SJSA1 (cell line): ENCODE data around the gene HIVEP3. TPM values are rescaled to one million over a fixed set of nuclear protein-coding genes. Genes with fewer than 3 reads are reported as not detected.
A peak's percentile ranks its signal among the peaks of the same experiment; 100 is the strongest.
"Not testable (repeated sequence)": the region's sequence is repeated elsewhere in the genome, so short reads cannot be mapped to it uniquely, and the experiment has no call there.

Source experiments
- DNase-seq, 2 experiments: peaks; one replicate each; pipeline ENCODE4 v3.0.0-alpha.2; 2015 to 2020; ENCODE audit warnings: low spot score in 2 of 2, low read depth in 1 of 2
- H3K27ac ChIP-seq: fragments of 250-450 bp; sonication (Bioruptor Pico); 2 replicates; pipeline ENCODE4 v1.5.1; 2020; ENCODE audit warnings: mild to moderate bottlenecking, moderate library complexity
- H3K27me3 ChIP-seq: fragments of 250-450 bp; sonication (Bioruptor Pico); replicated peaks from 2 replicates; pipeline ENCODE4 v1.5.1; 2020; ENCODE audit warnings: mild to moderate bottlenecking, moderate library complexity
- H3K36me3 ChIP-seq: fragments of 250-450 bp; sonication (Bioruptor Pico); 2 replicates; pipeline ENCODE4 v1.5.1; 2020; ENCODE audit warnings: mild to moderate bottlenecking
- H3K4me1 ChIP-seq: fragments of 250-450 bp; sonication (Bioruptor Pico); replicated peaks from 2 replicates; pipeline ENCODE4 v1.6.1; 2021; ENCODE audit warnings: mild to moderate bottlenecking
- H3K4me3 ChIP-seq: fragments of 250-450 bp; sonication (Bioruptor Pico); 2 replicates; pipeline ENCODE4 v1.5.1; 2020; ENCODE audit warnings: mild to moderate bottlenecking
- H3K9me3 ChIP-seq: fragments of 250-450 bp; sonication (Bioruptor Pico); replicated peaks from 2 replicates; pipeline ENCODE4 v1.5.1; 2020; ENCODE audit warnings: mild to moderate bottlenecking
- total RNA-seq: library from RNA; depleted of rRNA; stranded (reverse); fragments of >200 nt; shearing (Covaris generic); gene quantifications from 2 replicates; pipeline ENCODE4 v1.2.3, GENCODE V29; 2014

Gene HIVEP3
- total RNA-seq, 1 experiment from 2014 or later, result 2.2 TPM

DNA sequence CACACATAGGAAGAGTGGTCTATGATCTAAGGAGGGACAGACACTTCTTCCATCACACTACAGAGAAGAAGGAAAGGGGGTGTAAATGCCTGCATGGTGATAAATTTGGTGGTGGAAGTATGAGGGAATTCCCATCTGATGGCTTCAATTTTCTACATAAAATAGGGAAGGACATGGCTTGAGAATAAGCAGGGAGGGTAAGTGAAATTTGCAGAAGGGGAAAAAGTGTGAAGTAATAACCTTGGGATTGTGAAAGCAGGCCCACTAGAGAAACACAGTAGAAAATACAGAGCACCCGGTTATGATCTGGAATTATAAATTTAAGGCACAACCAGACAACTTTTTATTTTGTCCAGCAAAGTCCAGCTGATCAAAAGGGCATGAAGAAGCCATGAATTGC lies 22.7 kb upstream of the HIVEP3 start:
- Histone ChIP-seq H3K36me3 (no peaks in the 10 kb centered on the region), H3K9me3 (no peaks in the 10 kb centered on the region), H3K4me3 (no peak overlapping the region), H3K27ac (no peak overlapping the region), H3K27me3 (no peaks in the 10 kb centered on the region), H3K4me1 (no peaks in the 10 kb centered on the region)
- no peak for DNase-seq

- H3K27ac ChIP-seq, result no peak overlapping the region
- no peak for DNase-seq
- H3K27me3 ChIP-seq, result no peaks in the 10 kb centered on the region
- 0 out of 2 replicates have a peak, but pooled peaks cover 2% of the 10 kb centered on the region for H3K4me1 ChIP-seq
- no peaks in the 10 kb centered on the region for H3K36me3 ChIP-seq
- H3K4me3 ChIP-seq, result no peak overlapping the region
- no peaks in the 10 kb centered on the region for H3K9me3 ChIP-seq
Observed at GRCh38 chr1:41939194-41939593, 20.5 kb upstream of the HIVEP3 start.

DNA sequence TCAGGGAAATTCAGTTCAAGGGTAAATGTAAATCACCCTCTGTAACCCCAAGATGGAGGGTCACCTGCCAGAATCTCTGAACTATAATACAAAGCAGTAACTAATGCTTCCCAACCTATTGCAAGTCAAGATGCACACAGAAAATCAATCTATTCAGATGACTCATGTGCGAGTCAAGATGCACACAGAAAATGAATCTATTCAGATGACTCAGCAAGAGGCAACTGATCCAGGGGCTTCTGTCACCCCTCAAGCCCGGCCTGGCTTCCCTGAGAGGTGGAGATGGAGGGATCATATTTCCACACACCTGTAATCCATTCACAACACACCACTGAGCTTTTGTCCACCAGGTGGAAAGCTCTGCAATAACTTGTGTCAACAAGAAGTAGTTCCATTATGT lies 17.4 kb upstream of the HIVEP3 start:
- Histone ChIP-seq H3K4me1 (0 out of 2 replicates have a peak, but pooled peaks cover 2% of the 10 kb centered on the region), H3K9me3 (no peaks in the 10 kb centered on the region), H3K27me3 (no peaks in the 10 kb centered on the region), H3K4me3 (no peak overlapping the region), H3K36me3 (no peaks in the 10 kb centered on the region), H3K27ac (no peak overlapping the region)
- DNase-seq, result no peak

DNA sequence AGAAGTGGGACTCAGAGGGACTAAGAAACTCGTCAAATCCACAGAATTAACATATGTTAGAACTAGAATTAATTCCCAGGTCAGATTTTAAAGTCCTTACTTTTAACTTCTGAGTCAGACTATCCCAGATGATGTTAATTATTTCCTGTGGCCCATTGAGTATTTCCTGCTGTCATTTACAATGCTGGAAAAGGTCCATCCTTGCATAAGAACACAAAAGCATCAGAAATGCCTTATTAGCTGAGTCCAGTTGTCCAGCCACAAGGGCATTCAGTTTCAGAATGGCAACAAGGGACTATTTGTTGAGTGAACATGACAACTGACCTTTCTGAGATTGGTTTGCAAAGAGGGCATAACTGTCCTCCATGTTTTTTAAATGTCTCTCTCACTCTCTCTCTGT lies 16.5 kb upstream of the HIVEP3 start:
- no peak for DNase-seq
- no peaks in the 10 kb centered on the region for H3K9me3 ChIP-seq
- H3K27me3 ChIP-seq, result no peaks in the 10 kb centered on the region
- 0 out of 2 replicates have a peak, but pooled peaks cover 2% of the 10 kb centered on the region for H3K4me1 ChIP-seq
- no peaks in the 10 kb centered on the region for H3K36me3 ChIP-seq
- H3K4me3 ChIP-seq, result no peak overlapping the region
- no peak overlapping the region for H3K27ac ChIP-seq

GRCh38 chr1:41933106-41933505 lies 14.4 kb upstream of the HIVEP3 start:
- Histone ChIP-seq H3K4me3 (no peak overlapping the region), H3K9me3 (no peaks in the 10 kb centered on the region), H3K4me1 (0 out of 2 replicates have a peak, but pooled peaks cover 2% of the 10 kb centered on the region), H3K27ac (no peak overlapping the region), H3K27me3 (no peaks in the 10 kb centered on the region), H3K36me3 (no peaks in the 10 kb centered on the region)
- no peak for DNase-seq

- H3K27ac ChIP-seq, result no peak overlapping the region
- H3K4me1 ChIP-seq, result peaks cover 2% of the 10 kb centered on the region; the same call in 1 of the 2 replicates
- H3K4me3 ChIP-seq, result no peak overlapping the region
- no peaks in the 10 kb centered on the region for H3K27me3 ChIP-seq
- H3K9me3 ChIP-seq, result no peaks in the 10 kb centered on the region
- DNase-seq, result no peak
- no peaks in the 10 kb centered on the region for H3K36me3 ChIP-seq
Observed at GRCh38 chr1:41931578-41931977, 12.9 kb upstream of the HIVEP3 start.

GRCh38 chr1:41927118-41927517 lies 8.4 kb upstream of the HIVEP3 start:
- Histone ChIP-seq H3K9me3 (no peaks in the 10 kb centered on the region), H3K4me1 (peaks cover 18% of the 10 kb centered on the region), H3K36me3 (no peaks in the 10 kb centered on the region), H3K27ac (no peak overlapping the region), H3K4me3 (no peak overlapping the region), H3K27me3 (no peaks in the 10 kb centered on the region)
- no peak for DNase-seq

DNA sequence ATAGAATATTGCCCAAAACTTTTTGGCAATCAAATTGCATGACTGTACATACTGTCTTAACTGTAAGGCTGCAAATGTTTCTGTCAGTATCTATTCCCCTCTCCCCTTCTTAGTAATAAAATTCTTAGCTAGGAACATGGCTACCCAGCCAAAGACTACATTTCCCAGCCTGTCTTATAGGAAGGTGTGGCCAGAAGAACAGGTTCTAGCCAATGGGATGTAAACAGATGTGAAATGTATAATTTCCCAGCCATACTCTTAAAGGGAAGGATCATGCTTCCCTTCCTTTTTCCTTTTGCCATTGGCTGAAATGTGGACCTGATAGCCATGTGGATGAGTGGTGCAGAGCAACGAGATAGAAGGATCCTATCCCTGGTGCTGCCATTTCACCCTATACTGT lies 7.0 kb upstream of the HIVEP3 start:
- no peak for DNase-seq

DNA sequence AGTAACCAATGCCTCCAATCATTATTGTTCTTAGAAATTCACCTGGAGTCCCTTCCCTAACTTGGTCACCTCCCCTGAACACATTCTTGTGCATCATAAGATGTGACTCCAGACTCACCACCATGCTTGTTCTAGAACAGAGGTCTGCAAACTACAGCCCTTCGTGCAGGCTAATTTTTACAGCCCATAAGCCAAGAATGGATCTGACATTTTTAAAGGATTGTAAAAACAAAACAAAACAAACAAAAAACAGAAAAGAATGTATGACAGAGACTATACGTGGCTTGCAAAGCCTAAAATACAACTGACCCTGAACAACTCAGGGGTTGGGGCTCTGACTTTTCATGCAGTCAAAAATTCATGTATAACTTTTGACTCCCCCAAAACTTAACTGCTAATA lies 6.2 kb upstream of the HIVEP3 start:
- Histone ChIP-seq H3K4me1 (peaks cover 30% of the 10 kb centered on the region), H3K9me3 (no peaks in the 10 kb centered on the region; the same call in 1 of the 2 replicates), H3K36me3 (no peaks in the 10 kb centered on the region), H3K4me3 (no peak overlapping the region), H3K27ac (no peak overlapping the region), H3K27me3 (no peaks in the 10 kb centered on the region)
- peak in 1 of 2 experiments; percentile 29 for DNase-seq

More for the DNA sequence above, 7.0 kb upstream of the HIVEP3 start:
- Histone ChIP-seq H3K4me1 (peaks cover 22% of the 10 kb centered on the region), H3K27me3 (no peaks in the 10 kb centered on the region), H3K9me3 (no peaks in the 10 kb centered on the region; the same call in 1 of the 2 replicates), H3K4me3 (no peak overlapping the region), H3K27ac (no peak overlapping the region), H3K36me3 (no peaks in the 10 kb centered on the region)

DNA sequence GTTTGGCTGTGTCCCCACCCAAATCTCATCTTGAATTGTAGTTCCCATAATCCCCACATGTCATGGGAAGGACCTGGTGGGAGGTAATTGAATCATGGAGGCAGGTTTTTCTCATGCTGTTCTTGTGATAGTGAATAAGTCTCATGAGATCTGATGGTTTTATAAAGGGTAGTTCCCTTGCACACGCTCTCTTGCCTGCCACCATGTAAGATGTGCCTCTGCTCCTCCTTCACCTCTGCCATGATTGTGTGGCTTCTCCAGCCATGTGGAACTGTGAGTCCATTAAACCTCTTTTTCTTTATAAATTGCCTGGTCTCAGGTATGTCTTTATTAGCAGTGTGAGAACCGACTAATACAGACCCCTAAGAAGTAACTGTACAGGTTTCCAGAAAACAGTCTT lies 2.5 kb upstream of the HIVEP3 start:
- peaks cover 55% of the 10 kb centered on the region for H3K4me1 ChIP-seq
- not testable (repeated sequence) for H3K36me3 ChIP-seq, H3K27me3 ChIP-seq, H3K9me3 ChIP-seq, H3K27ac ChIP-seq, DNase-seq, H3K4me3 ChIP-seq

DNA sequence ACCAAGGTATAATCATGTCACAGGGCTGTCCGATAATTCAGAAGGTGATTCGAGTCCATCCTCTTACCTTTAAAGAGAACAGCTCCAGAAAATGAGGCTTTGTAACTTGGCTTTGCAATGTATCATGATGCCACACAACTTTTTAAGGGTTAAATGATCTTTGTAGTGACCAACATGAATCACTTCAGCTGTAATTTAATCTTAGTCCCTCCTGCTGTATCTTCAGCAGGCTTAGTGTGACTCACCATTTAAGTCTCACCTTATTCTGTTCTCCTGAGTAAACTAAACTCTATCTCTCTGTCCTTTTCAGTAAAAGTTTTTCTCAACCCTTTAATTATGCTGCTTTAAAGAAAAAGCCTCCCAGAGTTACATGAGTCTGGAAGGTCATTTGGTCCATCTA lies 1.9 kb upstream of the HIVEP3 start:
- Histone ChIP-seq H3K4me3 (no peak overlapping the region), H3K27me3 (no peaks in the 10 kb centered on the region), H3K4me1 (peaks cover 51% of the 10 kb centered on the region), H3K9me3 (no peaks in the 10 kb centered on the region; the same call in 1 of the 2 replicates), H3K36me3 (no peaks in the 10 kb centered on the region), H3K27ac (no peak overlapping the region)
- DNase-seq, result peak in 1 of 2 experiments; percentile 20

DNA sequence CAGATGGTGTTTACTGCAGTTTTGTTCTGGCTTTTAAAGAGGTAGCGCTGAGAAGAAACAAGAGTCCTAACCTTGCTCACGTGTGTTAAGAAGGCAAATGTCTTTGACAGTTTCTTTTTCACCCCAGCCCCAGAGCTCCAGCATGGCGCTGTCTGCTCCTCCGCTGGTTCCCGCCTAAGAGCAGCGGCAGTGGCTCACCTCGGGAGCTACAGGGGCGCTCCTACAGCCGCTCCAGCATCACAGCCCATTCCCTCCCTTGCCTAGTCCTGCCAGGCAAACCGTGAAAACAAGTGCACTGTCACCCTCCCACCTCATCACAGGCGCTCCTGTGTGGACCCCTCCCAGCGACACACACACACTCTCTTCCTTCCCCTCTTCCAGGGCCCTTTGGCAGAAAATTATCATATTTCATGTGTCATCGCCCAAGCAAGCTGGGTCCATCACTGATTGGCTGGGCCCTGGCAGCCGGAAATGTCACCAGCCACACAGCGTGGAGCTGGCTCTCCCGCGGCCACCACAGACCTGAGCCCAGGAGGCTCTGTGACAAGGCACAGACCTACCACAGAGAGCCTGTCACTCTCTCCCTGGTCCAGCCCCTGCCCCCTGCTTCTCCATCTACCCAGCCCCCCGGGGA lies 1.2 kb upstream of the HIVEP3 start:
- Histone ChIP-seq H3K27ac (no peak overlapping the region; the same call in none of the 2 replicates), H3K4me3 (no peak overlapping the region), H3K36me3 (no peaks in the 10 kb centered on the region), H3K27me3 (no peaks in the 10 kb centered on the region), H3K4me1 (peaks cover 43% of the 10 kb centered on the region), H3K9me3 (no peaks in the 10 kb centered on the region; the same call in 1 of the 2 replicates)
- DNase-seq, result peak; percentile 32 to 53

- Histone ChIP-seq H3K9me3 (no peaks in the 10 kb centered on the region; the same call in 1 of the 2 replicates), H3K4me3 (no peak overlapping the region), H3K27ac (no peak overlapping the region), H3K4me1 (peaks cover 37% of the 10 kb centered on the region), H3K27me3 (no peaks in the 10 kb centered on the region), H3K36me3 (no peaks in the 10 kb centered on the region)
- no peak for DNase-seq
Observed at GRCh38 chr1:41919131-41919530, 409 bp upstream of the HIVEP3 start.

DNA sequence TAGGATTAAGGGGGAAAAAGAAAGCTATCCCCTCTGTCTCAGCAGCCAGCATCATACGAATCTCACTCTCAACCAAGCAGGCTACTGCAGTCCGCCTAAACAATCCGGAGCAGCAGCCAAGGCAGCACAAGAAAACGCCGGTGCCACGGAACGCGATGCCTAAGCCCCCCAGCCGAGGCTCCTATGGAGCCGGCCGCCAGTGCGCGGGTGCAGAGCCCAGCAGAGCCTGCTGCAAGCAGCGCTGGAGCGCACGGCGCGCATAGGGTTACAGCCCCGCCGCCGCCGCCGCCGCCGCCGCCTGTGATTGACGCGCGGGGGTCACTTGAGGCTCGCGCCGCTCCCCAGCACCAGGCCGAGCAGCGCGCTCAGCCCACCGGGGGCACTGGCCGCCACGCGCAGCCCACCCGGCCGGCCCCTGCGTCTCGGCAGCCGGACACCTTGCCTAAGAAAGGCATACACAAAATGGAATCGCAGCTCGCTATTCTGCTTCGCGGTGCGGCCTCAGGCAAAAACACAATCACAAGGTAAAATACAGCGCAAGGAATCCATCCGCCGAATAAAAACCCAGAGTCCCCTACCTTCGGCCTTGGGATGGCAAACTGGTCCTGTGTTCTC lies 780 bp downstream of the HIVEP3 start:
- H3K9me3 ChIP-seq, result no peaks in the 10 kb centered on the region; the same call in 1 of the 2 replicates
- H3K4me3 ChIP-seq, result peak overlapping the region; percentile 49
- no peaks in the 10 kb centered on the region for H3K36me3 ChIP-seq
- no peak for DNase-seq
- H3K27me3 ChIP-seq, result no peaks in the 10 kb centered on the region
- H3K27ac ChIP-seq, result no peak overlapping the region
- H3K4me1 ChIP-seq, result peaks cover 37% of the 10 kb centered on the region
